MM.1S (cell line): ENCODE measurements around the gene CCDC146.

ENCODE experiments used
- EZH2 ChIP-seq: fragments of 300-600 bp; sonication (generic); optimal IDR thresholded peaks from 2 replicates; pipeline ENCODE3; 2017; ENCODE audit warnings: low read depth, mild to moderate bottlenecking, antibody characterized with exemption, low read length, mixed read lengths
- EZH2phosphoT487 ChIP-seq: fragments of 300-600 bp; sonication (generic); IDR thresholded peaks from 2 replicates; pipeline ENCODE4 v1.6.1; 2018; ENCODE audit warnings: antibody characterized with exemption, low read length
- TF ChIP-seq, protein P1 (sequence below): fragments of 300-600 bp; sonication (generic); IDR thresholded peaks from 2 replicates; pipeline ENCODE4 v1.5.1; 2016; ENCODE audit warnings: antibody characterized with exemption, low read length, mixed read lengths

DNA sequence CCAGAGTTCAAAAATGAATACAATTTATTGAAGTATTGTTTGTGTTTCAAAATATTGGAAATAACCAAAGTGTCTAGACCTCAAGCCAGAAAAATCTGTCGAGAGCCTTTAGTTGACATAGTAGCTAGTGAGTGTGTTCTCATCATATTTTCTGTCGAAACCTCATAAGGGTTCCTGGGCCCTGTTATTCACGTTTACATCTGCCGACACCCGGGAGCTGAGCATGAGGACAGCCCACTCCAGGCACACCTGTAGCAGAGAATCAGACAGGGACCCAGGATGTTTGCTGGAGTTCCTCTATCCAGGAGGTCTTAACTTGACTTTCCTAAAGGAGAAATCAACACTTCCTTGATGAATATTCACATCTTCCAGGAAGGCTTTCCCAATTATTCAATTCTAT lies 149.4 kb downstream of the CCDC146 start:
- TF ChIP-seq, protein P1, sequence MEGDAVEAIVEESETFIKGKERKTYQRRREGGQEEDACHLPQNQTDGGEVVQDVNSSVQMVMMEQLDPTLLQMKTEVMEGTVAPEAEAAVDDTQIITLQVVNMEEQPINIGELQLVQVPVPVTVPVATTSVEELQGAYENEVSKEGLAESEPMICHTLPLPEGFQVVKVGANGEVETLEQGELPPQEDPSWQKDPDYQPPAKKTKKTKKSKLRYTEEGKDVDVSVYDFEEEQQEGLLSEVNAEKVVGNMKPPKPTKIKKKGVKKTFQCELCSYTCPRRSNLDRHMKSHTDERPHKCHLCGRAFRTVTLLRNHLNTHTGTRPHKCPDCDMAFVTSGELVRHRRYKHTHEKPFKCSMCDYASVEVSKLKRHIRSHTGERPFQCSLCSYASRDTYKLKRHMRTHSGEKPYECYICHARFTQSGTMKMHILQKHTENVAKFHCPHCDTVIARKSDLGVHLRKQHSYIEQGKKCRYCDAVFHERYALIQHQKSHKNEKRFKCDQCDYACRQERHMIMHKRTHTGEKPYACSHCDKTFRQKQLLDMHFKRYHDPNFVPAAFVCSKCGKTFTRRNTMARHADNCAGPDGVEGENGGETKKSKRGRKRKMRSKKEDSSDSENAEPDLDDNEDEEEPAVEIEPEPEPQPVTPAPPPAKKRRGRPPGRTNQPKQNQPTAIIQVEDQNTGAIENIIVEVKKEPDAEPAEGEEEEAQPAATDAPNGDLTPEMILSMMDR = no peak
- TF ChIP-seq EZH2 (no peak), EZH2phosphoT487 (no peak)
